ENCODE measurements around the gene MRAP2. TPM values are rescaled to one million over a fixed set of nuclear protein-coding genes. Genes with fewer than 3 reads are reported as not detected.
"Not testable (repeated sequence)": the region's sequence is repeated elsewhere in the genome, so short reads cannot be mapped to it uniquely, and the experiment has no call there.

Gene MRAP2
- total RNA-seq, 4 donors from 2014 or later = 1.9 to 10.9 (median 2.1) TPM; not detected in 1

DNA sequence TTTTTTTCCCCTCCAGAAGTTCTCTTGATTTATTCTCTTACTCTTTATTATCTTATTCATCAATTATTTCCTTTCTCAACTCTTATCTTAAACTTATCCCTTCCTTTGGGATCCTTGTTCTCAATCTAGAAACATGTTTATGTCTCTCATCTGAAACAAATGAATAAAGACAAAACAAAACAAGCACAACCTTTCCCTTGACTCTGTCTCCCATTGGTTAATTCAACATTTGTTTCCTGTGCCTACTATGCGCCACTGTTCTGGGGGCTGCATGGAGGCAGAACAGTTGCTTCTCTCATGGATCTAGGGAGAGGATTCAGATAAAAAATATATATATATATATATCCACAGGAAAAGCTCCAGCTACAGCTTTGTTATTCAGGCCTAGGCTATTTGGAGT is 5.2 kb upstream of the MRAP2 start:
- H3K4me1 ChIP-seq = no peaks in the 10 kb centered on the region
- H3K27ac ChIP-seq = peak overlapping the region in 1 of 2 donors; percentile 48
- no peaks in the 10 kb centered on the region for H3K36me3 ChIP-seq
- TF ChIP-seq POLR2A (IDR thresholded peaks at IDR 0.05) (no peak), CTCF (IDR thresholded peaks at IDR 0.05) (no peak)
- intact Hi-C loops (cut with DNase I; ENCODE audit: low total_unique reads) = no loop called here
- H3K27me3 ChIP-seq = no peaks in the 10 kb centered on the region
- DNase-seq = no peak
- H3K4me3 ChIP-seq = no peak overlapping the region
- H3K9me3 ChIP-seq = no peaks in the 10 kb centered on the region

GRCh38 chr6:84032000-84032399 is 1.6 kb upstream of the MRAP2 start:
- H3K4me1 ChIP-seq; H3K27me3 ChIP-seq; H3K36me3 ChIP-seq; DNase-seq; H3K9me3 ChIP-seq; H3K27ac ChIP-seq; intact Hi-C loops (cut with DNase I; ENCODE audit: low total_unique reads); H3K4me3 ChIP-seq: not testable (repeated sequence)

GRCh38 chr6:84035484-84035883 is 1.9 kb downstream of the MRAP2 start:
- Histone ChIP-seq H3K27ac (no peak overlapping the region), H3K4me1 (no peaks in the 10 kb centered on the region), H3K36me3 (no peaks in the 10 kb centered on the region), H3K27me3 (no peaks in the 10 kb centered on the region), H3K9me3 (no peaks in the 10 kb centered on the region), H3K4me3 (no peak overlapping the region)
- no peak for TF ChIP-seq CTCF (IDR thresholded peaks at IDR 0.05)
- no peak for DNase-seq
- intact Hi-C loops (cut with DNase I; ENCODE audit: low total_unique reads) = no loop called here

DNA sequence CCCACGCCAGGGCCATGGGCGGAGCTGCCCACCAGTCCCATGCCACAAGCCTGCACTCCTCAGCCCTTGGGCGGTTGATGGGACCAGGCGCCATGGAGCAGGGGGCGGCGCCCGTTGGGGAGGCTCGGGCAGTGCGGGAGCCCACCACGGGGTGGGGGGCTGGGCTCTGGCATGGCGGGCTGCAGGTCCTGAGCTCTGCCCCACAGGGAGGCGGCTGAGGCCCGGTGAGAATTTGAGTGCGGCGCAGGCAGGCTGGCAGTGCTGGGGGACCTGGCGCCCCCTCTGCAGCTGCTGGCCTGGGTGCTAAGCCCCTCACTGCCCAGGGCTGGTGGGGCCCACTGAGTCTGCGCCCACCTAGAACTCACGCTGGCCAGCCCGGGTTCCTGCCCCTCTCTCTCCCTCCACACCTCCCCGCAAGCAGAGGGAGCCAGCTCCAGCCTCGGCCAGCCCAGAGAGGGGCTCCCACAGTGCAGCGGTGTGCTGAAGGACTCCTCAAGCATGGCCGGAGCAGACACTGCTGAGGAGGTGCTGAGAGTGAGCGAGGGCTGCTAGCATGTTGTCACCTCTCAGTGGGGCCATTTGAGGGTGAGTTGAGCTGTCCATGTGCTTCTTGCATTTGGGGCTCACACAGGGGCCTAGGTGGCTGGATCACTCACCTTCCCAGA is 4.0 kb downstream of the MRAP2 start:
- TF ChIP-seq CTCF (IDR thresholded peaks at IDR 0.05) = no peak
- TF ChIP-seq POLR2A (IDR thresholded peaks at IDR 0.05) = no peak
- no peak overlapping the region for H3K4me3 ChIP-seq
- DNase-seq = no peak
- H3K36me3 ChIP-seq = no peaks in the 10 kb centered on the region
- intact Hi-C loops (cut with DNase I; ENCODE audit: low total_unique reads) = no loop called here
- H3K27me3 ChIP-seq = no peaks in the 10 kb centered on the region
- H3K27ac ChIP-seq = no peak overlapping the region
- H3K4me1 ChIP-seq = no peaks in the 10 kb centered on the region
- no peaks in the 10 kb centered on the region for H3K9me3 ChIP-seq

GRCh38 chr6:84042603-84043002 is 9.0 kb downstream of the MRAP2 start:
- H3K27me3 ChIP-seq = no peaks in the 10 kb centered on the region
- H3K4me3 ChIP-seq = no peak overlapping the region
- no peaks in the 10 kb centered on the region for H3K4me1 ChIP-seq

More at GRCh38 chr6:84042603-84043002, 9.0 kb downstream of the MRAP2 start:
- intact Hi-C loops (cut with DNase I; ENCODE audit: low total_unique reads) = no loop called here
- H3K27ac ChIP-seq = no peak overlapping the region
- no peak for DNase-seq
- H3K9me3 ChIP-seq = no peaks in the 10 kb centered on the region
- TF ChIP-seq POLR2A (IDR thresholded peaks at IDR 0.05) = no peak
- TF ChIP-seq CTCF (IDR thresholded peaks at IDR 0.05) = no peak
- no peaks in the 10 kb centered on the region for H3K36me3 ChIP-seq

Measured in uterus (tissue), 4 donors.